Measurements from ENCODE around the gene FBXW12.

The FBXW12 gene

GRCh38 chr3:48436477-48436787 lies 64.4 kb downstream of the FBXW12 start:
- no peak for DNase-seq (ENCODE audit: low read depth)

- DNase-seq (ENCODE audit: low read depth), result no peak
Measured at GRCh38 chr3:48436855-48437254, 64.8 kb downstream of the FBXW12 start.

DNA sequence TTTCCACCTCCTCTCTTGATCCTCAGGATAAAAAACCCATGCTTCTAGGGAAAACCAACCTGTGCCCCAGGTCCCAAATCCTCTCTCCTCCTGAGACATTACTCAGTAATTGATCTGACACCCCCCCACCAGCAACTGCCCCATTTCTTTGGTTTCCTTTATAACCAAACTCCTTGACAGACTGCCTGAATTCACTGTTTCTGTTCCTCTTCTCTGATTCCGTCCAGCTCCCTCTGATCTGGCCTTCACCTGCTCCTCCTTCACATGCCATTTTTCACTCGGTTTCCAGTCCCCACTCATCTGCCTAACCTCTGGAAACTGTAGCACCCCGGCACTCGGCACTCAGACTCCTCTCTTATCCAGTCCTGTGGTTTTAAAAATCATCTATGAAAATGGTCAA lies 65.8 kb downstream of the FBXW12 start:
- DNase-seq (ENCODE audit: low read depth), result no peak

GRCh38 chr3:48439820-48440589 lies 68.0 kb downstream of the FBXW12 start, which contains the start of the genes CCDC51 and TMA7:
Gene CCDC51 (minus strand): TSS chr3:48440119. CDS start chr3:48435128, 4,991 bp downstream.
Gene TMA7 (plus strand): TSS chr3:48440257. CDS start chr3:48440297, 40 bp downstream.
- DNase-seq (ENCODE audit: low read depth), result peak; percentile 89

DNA sequence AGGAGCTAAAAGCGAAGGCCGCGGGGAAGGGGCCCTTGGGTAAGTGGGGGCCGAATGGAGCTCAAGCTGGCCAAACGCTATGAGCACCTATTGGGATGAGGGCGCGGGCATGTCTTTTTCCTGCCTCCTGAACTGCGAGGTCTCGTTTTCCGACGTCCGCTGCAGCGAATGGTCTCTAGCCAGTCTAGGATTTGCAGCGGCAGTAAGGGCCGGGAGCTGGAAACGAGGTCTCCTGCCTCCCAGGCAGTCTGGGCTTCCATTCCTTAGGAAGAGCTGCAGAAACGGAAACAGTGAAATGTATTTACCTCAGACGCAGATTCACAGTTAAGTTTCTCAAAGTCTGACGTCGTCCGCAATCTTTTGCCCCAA lies 68.6 kb downstream of the FBXW12 start:
- DNase-seq (ENCODE audit: low read depth), result no peak

DNA sequence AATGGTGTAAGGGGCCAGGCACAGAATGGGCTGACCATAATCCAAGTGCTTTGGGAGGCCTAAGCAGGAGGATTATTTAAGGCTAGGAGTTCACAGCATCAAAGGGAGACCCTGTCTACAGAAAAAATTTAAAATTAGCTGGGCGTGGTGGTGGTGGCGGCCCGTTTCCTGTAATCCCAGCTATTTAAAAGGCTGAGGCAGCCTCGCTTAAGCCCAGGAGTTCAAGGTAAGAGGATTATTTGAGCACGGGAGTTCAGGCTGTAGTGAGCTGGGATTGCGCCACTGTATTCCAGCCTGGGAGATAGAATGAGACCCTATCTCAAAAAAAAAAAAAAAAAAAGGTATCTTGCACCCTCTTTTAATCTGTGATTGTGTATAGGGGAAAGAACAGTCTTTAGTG lies 69.9 kb downstream of the FBXW12 start:
- DNase-seq (ENCODE audit: low read depth), result no peak

Measured in GM04504 (cell line).